Psoas muscle (tissue), 8 donors: ENCODE results near the gene COX10. TPM values are rescaled to one million over a fixed set of nuclear protein-coding genes. Genes with fewer than 3 reads are reported as not detected.

ENCODE experiments used
- ATAC-seq, 4 donors: fragments of 200-7000 bp; cut with Tn5 transposase; one replicate each; pipeline ENCODE4 v1.9.1; 2020; ENCODE audit warnings: moderate library complexity in 3 of 4, mild to moderate bottlenecking in 2 of 4
- DNase-seq, 2 donors: peaks; one replicate each; pipeline ENCODE4 v3.0.0-alpha.2; 2020
- H3K27ac ChIP-seq: fragments of 200-600 bp; one replicate; pipeline ENCODE4 v1.8.0; 2022
- H3K27me3 ChIP-seq, 3 donors: fragments of 200-600 bp in 1 of 3; one replicate each; pipeline versions ENCODE4 v1.6.1 to v1.8.0; 2013 to 2022; ENCODE audit warnings: low read length in 2 of 3, mild to moderate bottlenecking in 2 of 3, moderate library complexity in 1 of 3; ENCODE audit not compliant: insufficient read depth in 3 of 3
- H3K36me3 ChIP-seq, 2 donors: fragments of 200-600 bp in 1 of 2; one replicate each; pipeline versions ENCODE4 v1.6.1 to v1.8.0; 2013 to 2022; ENCODE audit warnings: low read depth in 1 of 2, mild to moderate bottlenecking in 1 of 2, moderate library complexity in 1 of 2; ENCODE audit not compliant: insufficient read depth in 1 of 2
- H3K4me1 ChIP-seq: fragments of 200-600 bp; one replicate; pipeline ENCODE4 v1.8.0; 2022
- H3K4me3 ChIP-seq: fragments of 200-600 bp; one replicate; pipeline ENCODE4 v1.8.0; 2022; ENCODE audit warnings: mild to moderate bottlenecking
- H3K9me3 ChIP-seq: fragments of 200-600 bp; one replicate; pipeline ENCODE4 v1.8.0; 2022
- WGBS, 3 donors: extraction: QIAGEN DNeasy Blood & Tissue Kit; methylation state at CpG; one replicate each; pipeline versions ENCODE4 v1.1.6 to v1.1.7; 2013; 5-methylcytosine and 5-hydroxymethylcytosine counted together
- intact Hi-C, 2 donors: fragments of 100-400 bp; cut with DNase I; formaldehyde crosslinking; loops; one replicate each; pipeline versions ENCODE4 v1.11.0 to v1.14.2; 2022
- polyA plus RNA-seq, 3 donors: library from polyadenylated mRNA; stranded (reverse); fragments of 200-250 nt; gene quantifications; one replicate each; pipeline ENCODE4 v1.2.3, GENCODE V29; 2013
- total RNA-seq, 4 donors: library from RNA; stranded (reverse); fragmentation: NEBNext Ultra II Directional in 2 of 4; extraction: Animal tissue kit (Norgen Biotek cat#: 25700) in 2 of 4; gene quantifications; one replicate each; pipeline versions ENCODE4 v1.2.1 to v1.2.4, GENCODE V29; 2021 to 2023
- TF ChIP-seq, protein P1 (sequence below): fragments of 200-600 bp; IDR thresholded peaks from one replicate; pipeline ENCODE4 v1.8.0; 2022; ENCODE audit warnings: antibody characterized with exemption
- donor health status: healthy with polysubstance abuse.
- donor health status: DM: no; HTN: no; CAD: no; lungs with moderate emphysema.
- donor health status: Bipolar disorder and iron deficiency.
- donor health status: healthy.
- donor health status: DM: yes; HTN: yes; CAD: no.
- donor health status: DM: no; HTN: no; CAD: no.
- donor health status: DM: no; HTN: no; CAD: no.
- donor health status: DM: yes; HTN: yes; CAD: no.

Gene COX10
- total and polyA plus RNA-seq, 7 donors: 31.5 to 77.1 (median 60.5) TPM

GRCh38 chr17:14119546-14119945 lies 50.2 kb downstream of the COX10 start:
- WGBS, 3 donors: 95 to 98% (median 98%) methylated on average over 3 of the region's 3 CpGs
- TF ChIP-seq, protein P1, sequence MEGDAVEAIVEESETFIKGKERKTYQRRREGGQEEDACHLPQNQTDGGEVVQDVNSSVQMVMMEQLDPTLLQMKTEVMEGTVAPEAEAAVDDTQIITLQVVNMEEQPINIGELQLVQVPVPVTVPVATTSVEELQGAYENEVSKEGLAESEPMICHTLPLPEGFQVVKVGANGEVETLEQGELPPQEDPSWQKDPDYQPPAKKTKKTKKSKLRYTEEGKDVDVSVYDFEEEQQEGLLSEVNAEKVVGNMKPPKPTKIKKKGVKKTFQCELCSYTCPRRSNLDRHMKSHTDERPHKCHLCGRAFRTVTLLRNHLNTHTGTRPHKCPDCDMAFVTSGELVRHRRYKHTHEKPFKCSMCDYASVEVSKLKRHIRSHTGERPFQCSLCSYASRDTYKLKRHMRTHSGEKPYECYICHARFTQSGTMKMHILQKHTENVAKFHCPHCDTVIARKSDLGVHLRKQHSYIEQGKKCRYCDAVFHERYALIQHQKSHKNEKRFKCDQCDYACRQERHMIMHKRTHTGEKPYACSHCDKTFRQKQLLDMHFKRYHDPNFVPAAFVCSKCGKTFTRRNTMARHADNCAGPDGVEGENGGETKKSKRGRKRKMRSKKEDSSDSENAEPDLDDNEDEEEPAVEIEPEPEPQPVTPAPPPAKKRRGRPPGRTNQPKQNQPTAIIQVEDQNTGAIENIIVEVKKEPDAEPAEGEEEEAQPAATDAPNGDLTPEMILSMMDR: no peak
- intact Hi-C loops: no loop called here
- H3K36me3 ChIP-seq: no peaks in the 10 kb centered on the region
- no peak for ATAC-seq
- DNase-seq: no peak
- H3K4me3 ChIP-seq: no peak overlapping the region
- no peaks in the 10 kb centered on the region for H3K27me3 ChIP-seq
- no peaks in the 10 kb centered on the region for H3K9me3 ChIP-seq
- peaks cover 21% of the 10 kb centered on the region for H3K4me1 ChIP-seq
- no peak overlapping the region for H3K27ac ChIP-seq

DNA sequence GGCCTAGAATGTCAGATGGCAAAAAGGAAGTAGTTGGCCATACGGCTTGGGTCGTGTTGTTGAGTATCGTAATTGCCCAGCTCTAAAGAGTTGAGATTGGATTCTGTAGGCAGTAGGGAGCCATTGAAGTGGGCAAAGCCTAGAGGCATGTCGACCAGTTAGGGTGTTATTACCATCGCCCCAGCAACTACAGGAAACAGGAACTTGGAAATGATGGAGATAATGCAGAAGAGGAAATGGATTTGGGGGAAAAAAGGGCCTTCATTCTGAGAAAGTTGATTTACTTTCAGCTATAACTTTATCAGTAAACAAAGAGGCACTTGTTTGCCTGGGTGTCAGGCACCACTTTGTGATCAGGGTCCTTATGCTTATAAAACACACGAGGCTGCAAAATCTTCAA lies 52.6 kb downstream of the COX10 start:
- 89 to 93% (median 89%) methylated on average over 6 of the region's 6 CpGs for WGBS, 3 donors
- no peaks in the 10 kb centered on the region for H3K9me3 ChIP-seq
- ATAC-seq (no peak), DNase-seq (no peak)
- no peaks in the 10 kb centered on the region for H3K36me3 ChIP-seq
- H3K27ac ChIP-seq: no peak overlapping the region
- intact Hi-C loops: no loop called here
- H3K4me1 ChIP-seq: peaks cover 34% of the 10 kb centered on the region
- TF ChIP-seq, protein P1: no peak
- H3K27me3 ChIP-seq: no peaks in the 10 kb centered on the region
- no peak overlapping the region for H3K4me3 ChIP-seq

GRCh38 chr17:14123619-14124278 lies 54.4 kb downstream of the COX10 start:
- TF ChIP-seq, protein P1: no peak
- Histone ChIP-seq H3K27me3 (no peaks in the 10 kb centered on the region), H3K27ac (peak overlapping the region; percentile 63), H3K4me3 (peak overlapping the region; percentile 7), H3K9me3 (no peaks in the 10 kb centered on the region), H3K4me1 (peaks cover 34% of the 10 kb centered on the region), H3K36me3 (no peaks in the 10 kb centered on the region)
- ATAC-seq (peak; percentile 74 to 90 (median 80)), DNase-seq (no peak)
- intact Hi-C loops: no loop called here
- 42 to 52% (median 44%) methylated on average over 5 of the region's 5 CpGs for WGBS, 3 donors

DNA sequence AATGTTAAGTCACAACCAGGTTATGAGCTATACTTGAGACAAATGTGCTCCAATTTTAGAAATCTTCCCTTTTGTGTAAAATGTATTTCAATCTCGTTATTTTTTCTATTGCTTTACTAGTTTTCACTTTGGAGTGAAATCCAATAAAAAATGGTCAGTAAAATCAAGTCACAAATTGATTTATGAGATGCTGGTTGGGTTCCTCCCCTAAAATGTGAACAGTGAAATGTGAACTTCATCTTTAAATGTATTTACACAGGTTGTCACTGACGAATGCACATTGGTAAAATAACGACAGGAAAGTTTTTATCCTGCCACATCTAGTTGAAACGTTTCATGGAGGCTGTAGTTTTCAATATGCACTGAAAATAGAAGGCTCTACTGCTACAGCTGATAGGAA lies 55.5 kb downstream of the COX10 start:
- H3K27me3 ChIP-seq: no peaks in the 10 kb centered on the region
- no peak for ATAC-seq
- WGBS, 3 donors: 48 to 59% (median 51%) methylated on average over 4 of the region's 4 CpGs
- H3K4me1 ChIP-seq: peaks cover 34% of the 10 kb centered on the region
- DNase-seq: no peak
- H3K4me3 ChIP-seq: peak overlapping the region; percentile 53
- TF ChIP-seq, protein P1: no peak
- H3K36me3 ChIP-seq: no peaks in the 10 kb centered on the region
- no peaks in the 10 kb centered on the region for H3K9me3 ChIP-seq
- peak overlapping the region; percentile 63 for H3K27ac ChIP-seq
- intact Hi-C loops: no loop called here
